Esophagus muscularis mucosa (tissue), 4 donors: ENCODE measurements around the gene PTH2R. TPM values are rescaled to one million over a fixed set of nuclear protein-coding genes. Genes with fewer than 3 reads are reported as not detected.
"Not testable (repeated sequence)": the region's sequence is repeated elsewhere in the genome, so short reads cannot be mapped to it uniquely, and the experiment has no call there.

Experiments used
- DNase-seq: peaks from one replicate; pipeline ENCODE4 v3.0.0-alpha.2; 2017; ENCODE audit errors: extremely low spot score
- H3K27ac ChIP-seq, 4 donors: fragments of 200-600 bp; sonication (generic); replicated peaks in 1 of 4; 1 replicate in 3 of 4; 2 replicates in 1 of 4; pipeline ENCODE4 v1.5.1; 2016 to 2019; ENCODE audit warnings: mild to moderate bottlenecking in 1 of 4
- H3K27me3 ChIP-seq, 4 donors: fragments of 200-600 bp; sonication (generic); one replicate each; pipeline versions ENCODE4 v1.5.1 to v1.6.0; 2016 to 2019
- H3K36me3 ChIP-seq, 4 donors: fragments of 200-600 bp; sonication (generic); one replicate each; pipeline ENCODE4 v1.5.1; 2016 to 2019
- H3K4me1 ChIP-seq, 4 donors: fragments of 200-600 bp; sonication (generic); one replicate each; pipeline ENCODE4 v1.5.1; 2016 to 2019
- H3K4me3 ChIP-seq, 4 donors: fragments of 200-600 bp; sonication (generic); 1 replicate in 2 of 4; 2 replicates in 2 of 4; pipeline ENCODE4 v1.5.1; 2016 to 2019; ENCODE audit warnings: mild to moderate bottlenecking in 4 of 4, moderate library complexity in 1 of 4
- H3K9me3 ChIP-seq, 4 donors: fragments of 200-600 bp; sonication (generic); 1 replicate in 3 of 4; 2 replicates in 1 of 4; pipeline ENCODE4 v1.5.1; 2016 to 2019
- EP300 ChIP-seq: sonication (generic); formaldehyde crosslinking; IDR thresholded peaks from one replicate; pipeline ENCODE4 v1.6.1; 2017; ENCODE audit warnings: antibody characterized with exemption
- POLR2A ChIP-seq: fragments of 450-650 bp; IDR thresholded peaks from one replicate; pipeline ENCODE4 v1.6.1; 2017; ENCODE audit warnings: antibody characterized with exemption, moderate library complexity, mild to moderate bottlenecking, low read depth
- POLR2AphosphoS5 ChIP-seq, 2 donors: sonication (generic); formaldehyde crosslinking; IDR thresholded peaks; one replicate each; pipeline ENCODE4 v1.6.1; 2017; ENCODE audit warnings: antibody characterized with exemption in 2 of 2
- WGBS: methylation state at CpG from one replicate; pipeline ENCODE4 v1.1.5; 2018; 5-methylcytosine and 5-hydroxymethylcytosine counted together
- intact Hi-C: fragments of 100-400 bp; cut with DNase I; formaldehyde crosslinking; loops from one replicate; pipeline ENCODE4 v1.15.1; 2023
- total RNA-seq, 4 donors: library from RNA; depleted of rRNA; stranded (reverse); fragments of >200 nt; gene quantifications; one replicate each; pipeline versions ENCODE4 v1.1.0 to v1.2.1, GENCODE V29; 2016
- TF ChIP-seq, protein P1 (sequence below), 3 experiments: fragments of 200-600 bp in 2 of 3; fragments of 450-650 bp in 1 of 3; sonication (generic) in 2 of 3; IDR thresholded peaks; one replicate each; pipeline ENCODE4 v1.5.1; 2017 to 2019; ENCODE audit warnings: antibody characterized with exemption in 3 of 3, mild to moderate bottlenecking in 2 of 3, moderate library complexity in 1 of 3

The PTH2R gene
- total RNA-seq, 4 donors from 2014 or later, result 0.17 TPM; not detected in 3

- no peak overlapping the region for H3K27ac ChIP-seq
- H3K4me3 ChIP-seq, result no peak overlapping the region
- 77% methylated on average over 5 of the region's 5 CpGs for WGBS
- H3K4me1 ChIP-seq, result no peaks in the 10 kb centered on the region
- intact Hi-C loops, result no loop called here
- no peak for DNase-seq
- no peaks in the 10 kb centered on the region for H3K36me3 ChIP-seq
- peaks cover 0 to 10% (median 6%) of the 10 kb centered on the region in 4 donors for H3K9me3 ChIP-seq
- H3K27me3 ChIP-seq, result no peaks in the 10 kb centered on the region
- TF ChIP-seq, protein P1, sequence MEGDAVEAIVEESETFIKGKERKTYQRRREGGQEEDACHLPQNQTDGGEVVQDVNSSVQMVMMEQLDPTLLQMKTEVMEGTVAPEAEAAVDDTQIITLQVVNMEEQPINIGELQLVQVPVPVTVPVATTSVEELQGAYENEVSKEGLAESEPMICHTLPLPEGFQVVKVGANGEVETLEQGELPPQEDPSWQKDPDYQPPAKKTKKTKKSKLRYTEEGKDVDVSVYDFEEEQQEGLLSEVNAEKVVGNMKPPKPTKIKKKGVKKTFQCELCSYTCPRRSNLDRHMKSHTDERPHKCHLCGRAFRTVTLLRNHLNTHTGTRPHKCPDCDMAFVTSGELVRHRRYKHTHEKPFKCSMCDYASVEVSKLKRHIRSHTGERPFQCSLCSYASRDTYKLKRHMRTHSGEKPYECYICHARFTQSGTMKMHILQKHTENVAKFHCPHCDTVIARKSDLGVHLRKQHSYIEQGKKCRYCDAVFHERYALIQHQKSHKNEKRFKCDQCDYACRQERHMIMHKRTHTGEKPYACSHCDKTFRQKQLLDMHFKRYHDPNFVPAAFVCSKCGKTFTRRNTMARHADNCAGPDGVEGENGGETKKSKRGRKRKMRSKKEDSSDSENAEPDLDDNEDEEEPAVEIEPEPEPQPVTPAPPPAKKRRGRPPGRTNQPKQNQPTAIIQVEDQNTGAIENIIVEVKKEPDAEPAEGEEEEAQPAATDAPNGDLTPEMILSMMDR (IDR thresholded peaks at IDR 0.05), result no peak
- no peak for TF ChIP-seq POLR2AphosphoS5 (IDR thresholded peaks at IDR 0.05)
- TF ChIP-seq EP300, result no peak
- TF ChIP-seq POLR2A, result no peak
Observed at GRCh38 chr2:208426412-208427045, 19.9 kb downstream of the PTH2R start.

GRCh38 chr2:208437755-208438154 lies 31.2 kb downstream of the PTH2R start:
- DNase-seq, result no peak
- intact Hi-C loops, result no loop called here
- TF ChIP-seq EP300 (no peak), POLR2A (no peak), POLR2AphosphoS5 (IDR thresholded peaks at IDR 0.05) (no peak)
- TF ChIP-seq, protein P1 (IDR thresholded peaks at IDR 0.05), result no peak
- H3K27me3 ChIP-seq, result no peaks in the 10 kb centered on the region
- H3K4me3 ChIP-seq, result no peak overlapping the region
- H3K4me1 ChIP-seq, result no peaks in the 10 kb centered on the region
- 79% methylated on average over 3 of the region's 3 CpGs for WGBS
- H3K9me3 ChIP-seq, result no peaks in the 10 kb centered on the region
- no peak overlapping the region for H3K27ac ChIP-seq
- no peaks in the 10 kb centered on the region for H3K36me3 ChIP-seq

GRCh38 chr2:208440716-208441115 lies 34.1 kb downstream of the PTH2R start:
- DNase-seq, result no peak
- no peaks in the 10 kb centered on the region for H3K4me1 ChIP-seq
- H3K36me3 ChIP-seq, result no peaks in the 10 kb centered on the region
- TF ChIP-seq POLR2AphosphoS5 (IDR thresholded peaks at IDR 0.05) (no peak), POLR2A (no peak), EP300 (no peak)
- TF ChIP-seq, protein P1 (IDR thresholded peaks at IDR 0.05), result no peak
- intact Hi-C loops, result no loop called here
- WGBS, result 89% methylated on average over 2 of the region's 2 CpGs
- no peak overlapping the region for H3K4me3 ChIP-seq
- no peaks in the 10 kb centered on the region for H3K9me3 ChIP-seq
- H3K27ac ChIP-seq, result no peak overlapping the region
- no peaks in the 10 kb centered on the region for H3K27me3 ChIP-seq

- Histone ChIP-seq H3K27ac (no peak overlapping the region), H3K9me3 (no peaks in the 10 kb centered on the region), H3K4me1 (no peaks in the 10 kb centered on the region), H3K36me3 (no peaks in the 10 kb centered on the region), H3K4me3 (no peak overlapping the region), H3K27me3 (no peaks in the 10 kb centered on the region)
- 99% methylated on average over 2 of the region's 2 CpGs for WGBS
- no peak for DNase-seq
- no peak for TF ChIP-seq POLR2AphosphoS5 (IDR thresholded peaks at IDR 0.05)
- TF ChIP-seq EP300, result no peak
- TF ChIP-seq, protein P1 (IDR thresholded peaks at IDR 0.05), result no peak
- no peak for TF ChIP-seq POLR2A
- intact Hi-C loops, result no loop called here
Observed at GRCh38 chr2:208441951-208442350, 35.4 kb downstream of the PTH2R start.

DNA sequence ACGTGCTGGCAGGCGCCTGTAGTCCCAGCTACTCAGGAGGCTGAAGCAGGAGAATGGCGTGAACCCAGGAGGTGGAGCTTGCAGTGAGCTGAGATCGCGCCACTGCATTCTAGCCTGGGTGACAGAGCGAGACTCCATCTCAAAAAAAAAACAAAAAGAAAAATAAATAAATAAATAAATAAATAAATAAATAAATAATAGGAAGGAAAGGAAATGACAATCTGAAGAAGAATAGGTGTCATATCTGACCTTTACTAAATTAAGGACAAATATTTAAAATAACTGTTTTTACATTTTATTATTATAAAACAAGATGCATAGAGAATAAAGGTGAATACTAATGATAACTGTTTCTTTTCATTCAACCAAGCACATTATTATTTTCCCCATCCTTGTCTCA lies 40.9 kb downstream of the PTH2R start:
- 96% methylated on average over 6 of the region's 6 CpGs for WGBS
- H3K27ac ChIP-seq, H3K36me3 ChIP-seq, H3K27me3 ChIP-seq, intact Hi-C loops, DNase-seq, H3K4me1 ChIP-seq, H3K4me3 ChIP-seq, H3K9me3 ChIP-seq: not testable (repeated sequence)
